Tibial nerve (tissue), 3 donors: ENCODE data around the gene ATG10.

Experiments used
- CTCF ChIP-seq, 5 experiments: fragments of 200-600 bp in 3 of 5; fragments of 450-650 bp in 2 of 5; sonication (generic) in 3 of 5; IDR thresholded peaks; one replicate each; pipeline ENCODE4 v1.5.1; 2016 to 2019; ENCODE audit warnings: antibody characterized with exemption in 5 of 5, mild to moderate bottlenecking in 3 of 5, moderate library complexity in 2 of 5
- POLR2A ChIP-seq, 2 donors: fragments of 450-650 bp; IDR thresholded peaks; one replicate each; pipeline ENCODE4 v1.6.1; 2017; ENCODE audit warnings: antibody characterized with exemption in 2 of 2, mild to moderate bottlenecking in 2 of 2, moderate library complexity in 2 of 2

DNA sequence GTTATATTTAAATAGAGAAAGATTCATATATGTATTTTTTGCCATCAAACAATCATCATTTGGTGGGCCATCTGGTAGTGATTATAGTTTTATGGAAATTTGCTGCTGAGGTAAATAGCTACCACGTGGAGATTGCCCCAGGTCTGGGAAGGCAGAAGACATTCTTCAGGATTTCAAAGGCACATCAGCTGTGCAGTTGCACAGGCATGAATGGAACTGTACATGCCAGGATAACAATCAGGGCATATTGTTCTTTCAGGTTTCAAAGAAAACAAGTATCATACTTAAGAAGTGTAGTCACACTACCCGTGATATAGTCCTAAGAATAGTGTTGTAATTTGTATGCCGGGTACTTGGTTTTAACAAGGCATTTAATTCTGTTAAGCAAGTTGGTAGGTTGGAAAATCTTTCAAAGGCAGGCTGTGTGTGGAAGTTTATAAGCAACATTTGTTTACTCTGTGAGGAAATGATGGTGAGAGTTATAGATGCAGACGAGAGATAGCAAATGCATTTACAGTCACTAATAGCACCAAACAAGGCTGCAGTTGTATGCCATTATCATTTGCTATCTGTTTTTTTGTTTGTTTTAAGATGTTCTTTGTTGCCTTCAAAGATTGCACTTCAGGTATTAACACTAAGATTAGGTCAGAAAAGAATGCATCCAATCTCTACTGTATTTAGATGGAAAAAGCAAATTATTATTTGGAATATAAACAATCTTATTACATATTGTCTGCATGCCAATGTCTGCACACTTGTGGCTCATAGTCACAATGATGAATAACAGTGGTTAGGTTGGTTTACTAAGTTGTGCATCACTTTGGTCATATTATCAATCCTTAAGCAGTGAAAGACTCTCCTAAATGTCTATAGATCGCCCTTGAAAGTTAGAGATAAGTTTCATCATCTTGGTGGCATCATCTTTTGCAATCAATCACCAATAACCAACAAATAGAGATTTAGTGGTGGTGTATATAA lies 251.1 kb downstream of the ATG10 start:
- TF ChIP-seq CTCF (IDR thresholded peaks at IDR 0.05) (no peak), POLR2A (IDR thresholded peaks at IDR 0.05) (no peak)
